GM12864 (cell line): ENCODE measurements around the gene EXOC6B.

Experiments used
- DNase-seq: peaks from one replicate; pipeline ENCODE4 v3.0.0-alpha.2; 2011; ENCODE audit warnings: low read depth
- H3K4me3 ChIP-seq: 2 replicates; pipeline ENCODE4 v1.5.1; 2011; ENCODE audit warnings: mild to moderate bottlenecking, low read depth, low read length, control low read depth
- CTCF ChIP-seq: IDR thresholded peaks from 2 replicates; pipeline ENCODE4 v1.5.1; 2011; ENCODE audit warnings: low read depth, mild to moderate bottlenecking, moderate library complexity, low read length, control low read depth, inconsistent platforms; ENCODE audit errors: missing control alignments

EXOC6B gene

GRCh38 chr2:72378753-72379348 is 447.0 kb downstream of the EXOC6B start:
- TF ChIP-seq CTCF, result no peak
- no peak overlapping the region for H3K4me3 ChIP-seq
- no peak for DNase-seq

GRCh38 chr2:72367530-72368225 is 458.2 kb downstream of the EXOC6B start:
- DNase-seq, result no peak
- no peak for TF ChIP-seq CTCF
- H3K4me3 ChIP-seq, result no peak overlapping the region

- TF ChIP-seq CTCF, result no peak
- no peak overlapping the region for H3K4me3 ChIP-seq
- no peak for DNase-seq
These were observed 462.4 kb downstream of the EXOC6B start for GRCh38 chr2:72363406-72363805.

- no peak overlapping the region for H3K4me3 ChIP-seq
- DNase-seq, result no peak
- TF ChIP-seq CTCF, result no peak
These were observed 463.1 kb downstream of the EXOC6B start for GRCh38 chr2:72362733-72363132.

- H3K4me3 ChIP-seq, result no peak overlapping the region
- no peak for TF ChIP-seq CTCF
- DNase-seq, result no peak
These were observed 464.3 kb downstream of the EXOC6B start for GRCh38 chr2:72361521-72361920.

GRCh38 chr2:72361042-72361441 is 464.8 kb downstream of the EXOC6B start:
- H3K4me3 ChIP-seq, result no peak overlapping the region
- no peak for TF ChIP-seq CTCF
- no peak for DNase-seq

- DNase-seq, result no peak
- no peak overlapping the region for H3K4me3 ChIP-seq
- no peak for TF ChIP-seq CTCF
These were observed 475.0 kb downstream of the EXOC6B start for GRCh38 chr2:72350852-72351251.
